GM21367 (cell line): ENCODE measurements around the gene TNIK.
"Not testable (repeated sequence)": the region's sequence is repeated elsewhere in the genome, so short reads cannot be mapped to it uniquely, and the experiment has no call there.

Experiments used
- ATAC-seq: cut with Tn5 transposase; IDR thresholded peaks from one replicate; pipeline ENCODE4 v1.9.1; 2021; ENCODE audit not compliant: unreplicated experiment

The TNIK gene

DNA sequence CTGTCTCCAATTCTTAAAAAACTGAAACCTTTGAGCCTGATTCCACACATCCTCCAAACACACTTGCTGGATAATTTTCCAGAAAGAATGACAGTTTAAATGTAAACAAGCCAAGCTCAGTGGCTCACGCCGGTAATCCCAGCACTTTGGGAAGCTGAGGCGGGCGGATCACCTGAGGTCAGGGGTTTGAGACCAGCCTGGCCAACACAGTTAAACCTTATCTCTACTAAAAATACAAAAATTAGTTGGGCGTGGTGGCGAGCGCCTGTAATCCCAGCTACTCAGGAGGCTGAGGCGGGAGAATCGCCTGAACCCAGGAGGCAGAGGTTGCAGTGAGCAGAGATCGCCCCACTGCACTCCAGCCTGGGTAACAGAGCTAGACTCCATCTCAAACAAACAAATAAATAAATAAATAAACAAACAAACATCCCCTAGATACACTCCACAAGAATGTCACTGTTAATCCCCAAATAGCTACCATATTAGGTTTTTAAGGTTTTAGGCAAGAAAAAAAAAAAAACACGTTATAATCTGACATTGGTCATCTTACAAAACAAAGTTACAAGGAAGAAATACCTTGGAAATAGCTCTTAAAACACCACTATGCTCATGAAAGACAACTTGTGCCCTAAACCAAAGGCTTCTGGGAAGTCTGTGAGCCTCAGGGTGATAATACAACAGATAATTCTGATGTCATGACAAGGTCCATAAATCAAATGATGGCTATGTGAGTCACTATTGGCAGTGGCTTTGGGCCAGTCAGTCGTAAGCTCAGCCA is 13.2 kb downstream of the TNIK start:
- ATAC-seq = no peak

DNA sequence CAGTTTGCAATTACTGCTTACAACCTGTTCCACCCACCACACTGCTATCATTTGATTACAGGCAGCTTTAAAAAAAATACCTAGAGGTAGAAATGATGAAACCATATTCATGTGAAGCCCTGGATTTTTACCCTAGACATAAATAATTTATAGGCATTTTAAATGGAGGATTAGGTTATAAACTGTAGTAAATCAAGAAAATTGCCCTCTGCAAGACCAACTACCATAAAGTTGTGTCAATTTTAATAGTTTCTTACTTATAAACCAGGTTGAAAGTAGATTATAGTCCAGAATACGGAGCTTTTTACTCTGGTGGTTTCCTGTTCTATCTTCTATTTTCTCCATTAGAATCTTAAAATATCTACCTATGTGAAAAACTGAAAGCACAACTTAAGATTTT is 13.9 kb downstream of the TNIK start:
- ATAC-seq = no peak

DNA sequence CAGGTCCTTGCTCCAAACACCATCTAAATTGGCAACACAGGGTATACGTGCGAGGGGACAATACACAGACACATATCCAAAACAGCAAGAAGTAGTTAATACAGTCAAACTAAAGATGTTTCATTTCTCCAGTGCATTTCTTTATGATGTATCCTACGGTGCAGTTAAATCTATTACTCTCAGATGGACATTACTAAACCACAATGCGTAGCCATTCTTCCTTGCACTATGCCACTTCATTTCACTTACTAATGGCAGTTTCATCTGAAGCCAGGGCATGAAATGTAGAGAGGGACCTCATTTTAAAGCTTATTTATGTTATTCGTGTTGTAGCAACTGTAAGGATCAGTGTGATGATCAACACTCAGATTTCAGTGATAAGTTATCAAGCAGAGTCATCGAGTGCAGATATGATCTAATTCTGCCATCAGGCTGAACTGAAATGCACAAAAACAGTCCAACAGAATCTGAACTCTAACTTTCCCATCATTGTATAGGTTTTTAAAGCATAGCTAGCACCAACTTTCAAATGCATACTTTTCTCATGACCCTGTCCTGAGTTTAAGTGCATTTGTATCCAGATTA is 14.5 kb downstream of the TNIK start:
- ATAC-seq = no peak

DNA sequence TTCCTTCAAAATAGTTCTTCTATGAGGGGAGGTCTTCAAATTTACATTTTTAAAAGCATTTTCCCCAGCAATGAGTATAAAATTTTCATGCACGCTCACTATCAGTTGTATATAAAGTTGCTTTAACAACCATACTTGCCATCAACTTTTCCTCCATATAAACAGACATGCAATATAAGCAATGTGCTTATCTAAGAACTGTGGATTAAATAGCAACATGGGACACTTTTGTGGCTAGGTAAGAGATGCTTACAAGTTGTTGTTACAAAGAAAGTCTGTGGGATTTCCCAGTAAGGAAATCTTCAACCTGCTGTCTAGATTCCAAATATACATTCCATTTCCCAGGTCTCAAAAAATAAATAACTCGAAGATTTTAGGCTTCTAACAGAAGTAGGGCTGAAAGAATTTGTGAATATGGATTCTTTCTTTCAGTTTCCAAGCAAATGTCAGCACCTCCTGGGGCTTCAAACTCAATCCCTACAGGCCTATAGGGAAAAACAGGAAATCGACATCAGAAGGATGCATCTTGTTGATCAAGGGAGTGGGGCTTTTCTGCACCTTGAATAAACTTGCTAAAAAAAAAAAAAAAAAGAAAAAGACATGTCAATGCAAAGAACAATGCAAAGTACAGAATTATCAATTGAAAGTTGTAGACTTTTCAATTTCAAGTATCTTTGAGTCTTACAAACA is 16.1 kb downstream of the TNIK start:
- ATAC-seq = no peak

DNA sequence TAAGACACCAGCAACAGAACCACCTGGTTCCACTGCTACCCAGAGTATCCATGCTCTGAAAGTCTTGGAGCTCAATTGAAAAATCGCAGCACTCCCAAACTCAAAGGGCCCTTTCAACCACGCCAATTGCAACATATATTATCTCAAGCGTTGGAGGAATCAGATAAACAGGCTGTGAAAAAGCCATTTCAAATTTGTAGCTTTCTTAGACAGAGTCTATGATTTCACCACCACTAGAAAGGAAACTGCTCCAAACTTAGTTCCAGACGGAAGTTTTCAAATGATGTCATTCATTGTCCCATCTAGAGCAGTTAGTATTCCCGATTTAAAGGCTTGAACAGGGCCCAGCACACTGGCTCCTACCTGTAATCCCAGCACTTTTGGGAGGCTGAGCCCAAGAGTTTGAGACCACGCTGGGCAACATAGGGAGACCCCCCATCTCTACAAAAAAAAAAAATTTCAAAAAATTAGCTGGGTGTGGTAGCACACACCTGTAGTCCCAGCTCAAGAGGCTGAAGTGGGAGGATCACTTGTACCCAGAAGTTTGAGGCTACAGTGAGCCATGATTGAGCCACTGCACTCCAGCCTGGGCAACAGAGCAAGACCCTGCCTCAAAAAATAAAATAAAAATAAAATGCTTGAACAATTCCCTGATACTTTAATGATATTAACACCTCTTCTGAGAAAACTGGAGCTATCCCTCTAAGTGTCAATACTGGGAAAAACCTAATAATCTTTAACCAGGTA is 16.8 kb downstream of the TNIK start:
- ATAC-seq = no peak

DNA sequence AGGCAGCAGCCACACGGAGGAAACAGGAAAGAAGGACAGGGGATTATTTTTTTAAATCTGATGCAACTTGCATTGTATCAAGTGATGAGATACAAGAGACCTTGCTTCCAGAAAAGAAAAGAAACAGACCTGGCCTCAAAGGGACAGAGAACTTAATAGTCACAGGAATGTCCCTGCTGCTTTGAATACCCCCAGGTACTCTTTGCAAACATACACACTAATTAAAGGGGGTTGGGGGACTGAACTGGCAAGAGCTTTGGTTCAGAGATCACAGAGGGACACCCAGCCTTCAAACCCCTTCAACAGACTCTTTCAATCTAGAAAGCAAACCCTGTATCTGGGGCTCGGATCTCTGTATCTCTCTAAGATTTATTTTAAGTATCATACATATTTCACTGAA is 18.0 kb downstream of the TNIK start:
- ATAC-seq = no peak

DNA sequence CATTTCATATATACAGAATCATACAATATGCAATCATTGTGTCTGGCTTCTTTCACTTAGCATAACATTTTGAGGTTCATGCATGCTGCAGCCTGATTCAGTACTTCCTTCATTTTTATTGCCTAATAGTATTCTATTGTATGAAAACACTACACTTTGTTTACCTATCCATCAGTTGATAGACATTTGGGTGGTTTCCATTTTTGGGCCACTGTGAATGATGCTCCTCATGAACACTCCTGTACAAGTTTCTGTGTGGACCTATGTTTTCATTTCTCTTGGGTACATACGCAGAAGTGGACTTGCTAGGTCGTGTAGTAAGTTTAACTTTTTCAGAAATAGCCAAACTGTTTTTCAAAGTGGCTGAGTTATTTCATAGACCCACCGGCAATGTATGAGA is 18.8 kb downstream of the TNIK start:
- ATAC-seq = no peak

DNA sequence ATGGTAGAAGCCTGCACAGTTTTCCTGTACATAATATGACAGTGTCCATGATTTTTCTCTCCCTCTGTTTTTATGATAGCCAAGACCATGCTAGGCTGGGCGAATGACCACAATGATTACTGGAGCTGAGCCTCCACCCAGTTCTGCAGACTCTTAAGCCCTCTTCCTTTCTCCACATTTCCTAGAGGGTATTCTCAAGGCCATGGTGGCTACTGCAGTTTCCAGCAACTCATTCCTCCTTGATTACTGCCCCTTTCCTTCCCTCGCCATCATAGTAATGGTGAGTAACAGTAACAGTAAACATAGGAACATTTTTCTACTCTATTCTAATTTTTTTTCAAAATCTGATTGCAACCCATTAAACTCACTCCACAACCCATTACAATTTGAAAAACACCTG is 20.2 kb downstream of the TNIK start:
- ATAC-seq = no peak

DNA sequence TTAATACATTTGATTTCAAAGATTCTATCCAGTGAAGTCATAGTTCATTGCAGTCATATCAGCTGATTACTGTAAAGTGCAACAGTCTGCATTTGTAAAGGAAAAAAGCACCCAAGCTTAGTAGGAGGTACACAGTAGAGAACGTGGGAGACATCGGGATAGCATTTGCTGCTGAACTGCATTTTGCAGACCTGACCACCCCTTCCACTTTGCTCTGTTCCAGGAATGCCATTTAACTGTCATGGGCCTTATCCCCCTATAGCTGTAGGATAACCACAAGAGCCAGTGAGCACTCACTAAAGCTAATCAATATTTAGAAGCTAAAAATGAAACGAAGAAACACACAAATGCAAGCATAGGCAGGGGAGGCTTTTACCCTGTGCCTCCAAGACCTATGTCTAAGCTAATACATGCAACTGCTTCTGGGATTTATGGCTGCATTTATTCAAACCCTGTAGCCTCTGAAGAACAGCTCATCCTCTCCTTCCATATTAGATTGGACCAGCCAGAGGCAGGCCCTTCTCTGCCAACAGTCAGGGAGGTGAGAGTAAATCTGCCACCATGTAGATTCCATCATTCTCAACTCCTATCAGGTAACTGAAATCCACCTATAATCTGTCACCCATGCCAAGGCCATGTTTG is 23.0 kb downstream of the TNIK start:
- ATAC-seq = no peak

DNA sequence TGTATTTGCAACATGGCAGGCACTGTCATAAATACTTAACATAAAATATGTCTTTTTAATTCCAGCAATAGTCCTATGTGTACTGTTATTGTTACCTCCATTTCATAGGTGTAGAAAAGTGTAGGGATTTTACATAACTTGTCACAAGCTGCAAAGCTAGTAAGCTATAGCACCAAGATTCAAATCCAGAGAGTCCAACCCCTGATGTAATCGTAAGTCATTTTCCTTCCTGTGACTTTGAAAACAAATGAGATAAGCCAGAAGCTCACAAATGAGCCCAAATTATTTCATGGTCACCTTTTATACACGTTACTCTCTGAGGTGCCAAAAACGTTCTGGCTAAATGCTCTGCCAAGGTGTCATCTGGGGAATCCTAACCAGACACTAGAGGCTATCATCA is 23.8 kb downstream of the TNIK start:
- ATAC-seq = no peak

DNA sequence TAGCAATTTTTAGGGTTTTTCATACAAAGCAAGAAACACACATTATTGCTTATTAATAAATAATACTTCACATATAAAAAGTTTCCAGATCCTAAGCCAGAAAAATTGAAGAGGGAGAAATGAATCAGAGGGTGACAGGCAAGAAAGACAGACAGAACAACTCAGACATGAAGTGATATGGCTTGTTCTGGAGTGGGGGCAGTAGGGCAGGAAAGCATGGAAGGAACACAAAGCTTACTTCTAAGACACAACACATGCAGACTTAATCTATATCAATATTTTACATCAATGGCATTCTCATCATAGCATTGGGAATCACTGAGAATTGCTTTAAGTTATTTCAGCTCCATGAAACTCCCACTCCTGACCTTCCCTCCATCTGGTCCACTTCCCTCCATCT is 24.4 kb downstream of the TNIK start:
- ATAC-seq = no peak

DNA sequence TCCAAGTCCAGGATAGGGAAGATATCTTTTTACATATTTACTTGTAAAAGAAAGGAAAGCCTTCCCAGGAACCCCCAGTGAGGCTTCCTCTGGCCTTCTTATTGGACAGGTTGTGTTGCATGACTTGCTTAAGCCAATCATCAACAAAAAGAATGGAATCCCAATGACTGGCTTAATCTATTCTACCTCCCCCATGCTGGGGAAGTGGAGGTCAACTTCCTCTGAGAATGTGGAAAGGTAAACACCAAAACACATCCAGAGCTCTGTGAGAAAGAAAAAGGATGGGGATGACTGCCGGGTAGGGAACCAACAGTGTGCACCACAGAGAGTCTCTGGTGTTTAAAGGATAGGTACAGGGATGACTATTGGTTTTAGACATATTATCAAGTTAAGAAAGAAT is 25.1 kb downstream of the TNIK start:
- ATAC-seq = no peak

DNA sequence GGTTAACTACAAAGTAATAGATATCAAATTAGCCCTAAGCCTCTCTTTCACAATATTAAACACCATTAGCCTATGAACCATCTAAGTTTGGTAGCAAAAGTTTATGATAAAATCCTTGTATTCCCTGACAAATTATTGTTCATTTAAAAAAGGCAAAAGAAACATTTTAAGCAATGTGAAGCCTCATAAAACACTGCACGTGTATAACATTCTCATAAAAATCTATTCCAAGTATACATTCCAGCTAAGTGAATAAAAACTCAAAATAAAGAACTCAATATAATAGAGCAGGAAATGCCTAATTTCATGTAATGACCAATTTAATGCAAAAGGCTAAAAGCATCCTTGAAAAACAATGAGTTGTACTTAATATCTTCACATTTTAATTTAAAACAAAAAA is 27.7 kb downstream of the TNIK start:
- ATAC-seq = no peak

DNA sequence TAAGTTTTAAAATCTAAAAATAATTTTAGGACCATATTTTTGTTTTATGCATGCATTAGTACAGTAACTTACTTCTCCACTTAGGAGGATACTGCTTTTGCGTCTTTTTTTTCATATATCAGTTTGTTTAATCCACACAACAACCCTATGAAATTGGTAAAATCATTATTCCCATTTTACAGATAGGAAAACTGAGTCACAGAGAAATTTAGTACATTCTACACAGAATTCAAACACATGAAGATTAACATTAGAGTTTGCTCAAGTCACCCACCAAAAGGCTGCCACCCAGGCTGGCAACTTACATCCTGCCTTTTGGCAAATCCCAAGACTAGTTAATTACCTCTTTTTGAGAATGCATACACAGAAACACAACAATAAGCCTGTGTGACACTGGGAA is 28.7 kb downstream of the TNIK start:
- ATAC-seq = no peak

DNA sequence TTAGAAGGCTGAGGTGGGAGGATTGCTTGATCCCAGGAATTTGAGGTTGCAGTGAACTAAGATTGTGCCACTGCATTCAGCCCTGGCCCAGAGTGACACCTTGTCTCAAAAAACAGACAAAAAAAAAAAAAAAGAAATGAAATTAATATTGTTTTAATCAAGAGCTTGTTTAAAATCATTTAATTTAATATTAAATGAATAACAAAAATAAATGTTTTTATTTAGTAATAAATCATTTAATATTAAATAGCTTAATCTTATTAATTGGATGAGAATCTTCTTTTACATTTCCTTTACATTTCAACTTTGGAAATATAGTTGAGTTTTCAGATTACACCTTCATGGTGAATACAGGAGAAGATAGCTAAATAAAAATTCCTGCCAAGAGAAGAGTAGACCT is 29.7 kb downstream of the TNIK start:
- no peak for ATAC-seq

DNA sequence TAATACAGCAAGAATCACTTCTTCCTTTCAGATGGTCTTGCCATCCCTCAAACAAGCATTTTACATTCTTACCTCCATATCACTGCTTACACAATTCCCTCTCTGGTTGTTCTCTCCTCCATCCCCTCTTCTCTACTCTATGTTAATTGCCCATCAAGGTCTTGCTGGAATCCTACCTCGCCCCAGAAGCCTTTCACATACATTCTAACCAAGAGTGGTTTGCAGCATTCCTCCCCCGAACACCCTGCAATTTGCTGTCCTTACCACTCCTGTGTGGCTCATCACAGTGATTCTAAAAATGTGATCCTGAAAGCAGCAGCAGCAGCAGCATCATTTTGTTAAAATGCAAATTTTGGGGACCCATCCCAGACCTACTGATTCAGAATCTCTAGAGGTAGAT is 30.6 kb downstream of the TNIK start:
- ATAC-seq = no peak

DNA sequence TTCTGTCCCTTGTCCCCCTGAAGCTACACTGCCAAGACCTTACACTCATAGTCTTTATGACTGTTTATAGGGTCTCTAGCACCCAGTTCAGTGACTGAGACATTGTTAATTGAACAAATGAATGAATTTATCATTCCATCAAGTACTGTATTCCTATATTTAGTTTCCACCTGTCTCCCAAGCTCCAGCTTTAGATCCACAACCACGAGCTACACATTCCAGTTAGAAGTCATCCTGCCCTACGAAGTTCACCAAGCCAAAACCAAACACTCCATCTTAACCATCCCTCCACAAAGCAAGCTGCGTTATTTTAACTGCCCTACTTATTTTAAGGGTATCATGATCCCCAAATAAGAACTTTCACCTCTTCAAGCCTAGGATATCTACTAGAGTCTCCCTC is 31.3 kb downstream of the TNIK start:
- ATAC-seq = no peak

DNA sequence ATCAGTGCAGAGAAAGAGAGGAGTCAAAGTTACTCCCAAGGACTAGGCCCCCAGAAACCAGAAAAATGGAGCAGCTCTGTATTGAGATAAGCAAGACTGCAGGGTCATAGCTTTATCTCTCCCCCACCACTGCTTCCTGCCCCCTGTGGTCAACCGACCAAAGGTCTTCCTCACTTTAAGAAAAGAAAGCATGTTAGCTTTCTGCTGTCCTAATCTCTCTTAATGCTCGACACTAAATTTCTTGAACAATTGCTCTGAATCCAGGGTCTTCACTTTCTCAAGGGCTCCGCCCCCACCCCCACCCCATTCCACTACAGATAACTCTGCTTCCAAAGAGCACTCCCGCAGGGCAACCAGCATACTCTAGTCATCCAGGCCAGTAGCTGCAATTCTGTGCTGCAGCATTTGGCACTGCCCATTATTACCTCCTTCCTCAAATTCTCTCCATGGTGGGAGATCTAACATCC is 31.9 kb downstream of the TNIK start:
- no peak for ATAC-seq

DNA sequence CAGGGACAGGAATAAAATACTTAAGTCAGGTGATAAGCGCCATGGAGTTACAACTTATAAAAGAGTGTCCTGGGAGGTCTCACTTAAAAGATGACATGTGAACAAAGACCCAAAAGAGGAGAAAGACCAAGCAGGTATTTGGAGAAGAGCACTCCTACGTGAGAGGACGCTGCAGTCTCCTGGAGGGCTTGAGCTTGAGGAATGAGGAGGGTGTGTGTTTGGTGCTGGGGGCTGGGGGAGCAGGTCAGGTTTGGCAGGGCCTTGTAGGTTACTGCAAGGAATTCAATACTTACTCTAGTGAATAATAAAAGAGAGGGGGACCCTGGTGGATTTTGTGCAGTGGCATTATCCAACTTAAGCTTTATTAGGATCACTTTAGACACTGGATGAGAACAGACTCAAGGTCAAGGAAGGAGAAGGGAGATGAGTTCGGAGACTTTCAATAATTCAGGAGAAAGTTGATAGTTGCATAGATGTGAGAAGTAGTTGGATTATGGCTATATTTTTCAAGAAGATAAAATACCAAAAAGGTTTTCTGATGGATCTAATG is 32.4 kb downstream of the TNIK start:
- ATAC-seq = no peak

DNA sequence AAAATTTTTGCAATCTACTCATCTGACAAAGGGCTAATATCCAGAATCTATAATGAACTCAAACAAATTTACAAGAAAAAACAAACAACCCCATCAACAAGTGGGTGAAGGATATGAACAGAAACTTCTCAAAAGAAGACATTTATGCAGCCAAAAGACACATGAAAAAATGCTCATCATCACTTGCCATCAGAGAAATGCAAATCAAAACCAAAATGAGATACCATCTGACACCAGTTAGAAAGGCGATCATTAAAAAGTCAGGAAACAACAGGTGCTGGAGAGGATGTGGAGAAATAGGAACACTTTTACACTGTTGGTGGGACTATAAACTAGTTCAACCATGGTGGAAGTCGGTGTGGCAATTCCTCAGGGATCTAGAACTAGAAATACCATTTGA is 36.1 kb downstream of the TNIK start:
- ATAC-seq = not testable (repeated sequence)

DNA sequence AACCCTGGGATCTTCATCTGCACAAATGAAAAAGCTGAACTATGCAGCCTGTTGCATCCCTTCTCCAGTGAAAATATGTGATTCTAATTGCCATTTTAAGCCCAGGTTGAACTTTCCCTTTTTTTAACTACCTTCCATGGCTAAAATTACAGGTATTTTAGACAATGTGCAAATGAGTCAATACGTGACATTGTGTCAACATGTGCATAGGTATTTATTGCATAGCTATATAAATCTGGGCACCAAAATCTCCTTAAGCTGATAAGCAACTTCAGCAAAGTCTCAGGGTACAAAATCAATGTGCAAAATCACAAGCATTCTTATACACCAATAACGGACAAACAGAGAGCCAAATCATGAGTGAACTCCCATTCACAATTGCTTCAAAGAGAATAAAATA is 37.4 kb downstream of the TNIK start:
- ATAC-seq = not testable (repeated sequence)
